Heart right ventricle (tissue), 16 donors: ENCODE measurements around the gene KHNYN. TPM values are rescaled to one million over a fixed set of nuclear protein-coding genes. Genes with fewer than 3 reads are reported as not detected.

Source experiments
- ATAC-seq, 8 donors: fragments of 200-7000 bp; cut with Tn5 transposase; one replicate each; pipeline ENCODE4 v1.9.1; 2020; ENCODE audit warnings: mild to moderate bottlenecking in 8 of 8, moderate library complexity in 8 of 8, moderate number of reproducible peaks in 1 of 8
- DNase-seq, 2 donors: peaks; one replicate each; pipeline ENCODE4 v3.0.0-alpha.2; 2020
- H3K27ac ChIP-seq, 10 donors: fragments of 200-600 bp; sonication (generic) in 2 of 10; one replicate each; pipeline versions ENCODE4 v1.5.0 to v1.8.0; 2020 to 2022; ENCODE audit warnings: mild to moderate bottlenecking in 3 of 10
- H3K27me3 ChIP-seq, 7 donors: fragments of 200-600 bp; one replicate each; pipeline ENCODE4 v1.8.0; 2021 to 2022; ENCODE audit warnings: mild to moderate bottlenecking in 2 of 7
- H3K36me3 ChIP-seq, 9 donors: fragments of 200-600 bp; sonication (generic) in 1 of 9; one replicate each; pipeline versions ENCODE4 v1.5.0 to v1.8.0; 2020 to 2022; ENCODE audit warnings: mild to moderate bottlenecking in 2 of 9
- H3K4me1 ChIP-seq, 9 donors: fragments of 200-600 bp; sonication (generic) in 1 of 9; one replicate each; pipeline versions ENCODE4 v1.5.0 to v1.8.0; 2020 to 2022; ENCODE audit warnings: mild to moderate bottlenecking in 4 of 9
- H3K4me3 ChIP-seq, 10 donors: fragments of 200-600 bp; sonication (generic) in 2 of 10; one replicate each; pipeline versions ENCODE4 v1.5.0 to v1.8.0; 2020 to 2022; ENCODE audit warnings: mild to moderate bottlenecking in 7 of 10, moderate library complexity in 2 of 10
- H3K9me3 ChIP-seq, 11 donors: fragments of 200-600 bp in 10 of 11; sonication (generic) in 2 of 11; one replicate each; pipeline versions ENCODE4 v1.5.0 to v1.8.0; 2013 to 2022; ENCODE audit warnings: mild to moderate bottlenecking in 2 of 11, control low read depth in 1 of 11, moderate library complexity in 1 of 11
- CTCF ChIP-seq, 9 donors: fragments of 200-600 bp; sonication (generic) in 2 of 9; IDR thresholded peaks; one replicate each; pipeline versions ENCODE4 v1.5.0 to v1.8.0; 2021 to 2022; ENCODE audit warnings: antibody characterized with exemption in 9 of 9, mild to moderate bottlenecking in 5 of 9, moderate library complexity in 1 of 9
- WGBS, 2 donors: extraction: QIAGEN DNeasy Blood & Tissue Kit; methylation state at CpG; one replicate each; pipeline ENCODE4 v1.1.7; 2013; ENCODE audit warnings: inconsistent platforms in 1 of 2; 5-methylcytosine and 5-hydroxymethylcytosine counted together
- intact Hi-C, 10 donors: fragments of 100-400 bp; cut with DNase I; formaldehyde crosslinking; loops; one replicate each; pipeline versions ENCODE4 v1.11.1 to v1.14.2; 2022
- polyA plus RNA-seq, 2 donors: library from polyadenylated mRNA; stranded (reverse); fragments of 200-250 nt; gene quantifications; one replicate each; pipeline ENCODE4 v1.2.3, GENCODE V29; 2013
- total RNA-seq, 10 donors: library from RNA; stranded (reverse); fragmentation: NEBNext Ultra II Directional in 3 of 10; extraction: Animal tissue kit (Norgen Biotek cat#: 25700) in 3 of 10; gene quantifications; one replicate each; pipeline versions ENCODE4 v1.2.1 to v1.2.4, GENCODE V29; 2021 to 2023
- donor health status: Arrhythmogenic right ventricular cardiomyopathy.
- donor health status: ischemic (EF 13 %, LVEDD 7.1; RV severe dilation, severe dysfunction).
- donor health status: healthy with polysubstance abuse.
- donor health status: DM: no; HTN: yes; CAD: no.
- donor health status: DM: no; HTN: no; CAD: no.
- donor health status: ischemic (EF 25% LVEDD 6.9; RV normal size, moderate dysfunction).
- donor health status: ischemic (EF 25% LVEDD 5.7; RV mildly dilated, moderate dysfunction).
- donor health status: healthy.
- donor health status: DM: yes; HTN: yes; CAD: no.
- donor health status: Ischemic cardiomyopathy.
- donor health status: ischemic (EF 35%, LVEDD 5.7; RV mildly dilated, moderate dysfunction).
- donor health status: nonischemic (EF 11% LVEDD 7.7; RV severe dilation, severe dysfunction).
- donor health status: DM: yes; HTN: yes; CAD: no.
- donor health status: PGD.
- donor health status: ischemic (EF 29% LVEDD 5.4; RV normal size, mild dysfunction).
- donor health status: nonischemic (EF 23%, LVEDD 6.1; RV moderate dilation, normal function).

The KHNYN gene
- total and polyA plus RNA-seq, 12 donors = 14.0 to 30.1 (median 17.9) TPM

- intact Hi-C loops = loop anchor here in 7 of 10 donors (2.0 to 10.0 kb wide), 5 partner anchors 69 to 199 kb away; partner anchors contain the start of genes TINF2 (in 4 of the 7), GMPR2 (in 1 of the 7), NEDD8 (in 1 of the 7) and NFATC4 (in 1 of the 7)
- 82 to 83% methylated on average over 7 of the region's 7 CpGs for WGBS, 2 donors
- ATAC-seq (no peak), DNase-seq (no peak)
- no peak for TF ChIP-seq CTCF (IDR thresholded peaks at IDR 0.05)
- Histone ChIP-seq H3K27ac (no peak overlapping the region), H3K9me3 (no peaks in the 10 kb centered on the region), H3K27me3 (no peaks in the 10 kb centered on the region), H3K4me1 (peaks cover 15 to 75% (median 64%) of the 10 kb centered on the region in 9 donors), H3K36me3 (peaks cover 0 to 80% (median 54%) of the 10 kb centered on the region in 9 donors), H3K4me3 (no peak overlapping the region)
Observed at GRCh38 chr14:24434036-24434435, 4.3 kb downstream of the KHNYN start.

- Histone ChIP-seq H3K27ac (peak overlapping the region in 3 of 10 donors; percentile 12 to 82 (median 32)), H3K9me3 (no peaks in the 10 kb centered on the region), H3K4me3 (no peak overlapping the region), H3K4me1 (peaks cover 15 to 75% (median 65%) of the 10 kb centered on the region in 9 donors), H3K27me3 (no peaks in the 10 kb centered on the region), H3K36me3 (peaks cover 0 to 87% (median 60%) of the 10 kb centered on the region in 9 donors)
- no peak for DNase-seq
- intact Hi-C loops = loop anchor here in 8 of 10 donors (2.0 to 10.0 kb wide), 7 partner anchors 70 to 207 kb away; partner anchors contain the start of genes TINF2 (in 4 of the 8), GMPR2 (in 1 of the 8), NEDD8 (in 1 of the 8) and NFATC4 (in 1 of the 8)
- TF ChIP-seq CTCF (IDR thresholded peaks at IDR 0.05) = no peak
- 80 to 84% methylated on average over 3 of the region's 3 CpGs for whole genome bisulfite sequencing, 2 donors
- no peak for ATAC-seq
Observed at GRCh38 chr14:24434676-24435075, 4.9 kb downstream of the KHNYN start.

GRCh38 chr14:24435192-24435810 lies 5.5 kb downstream of the KHNYN start:
- no peaks in the 10 kb centered on the region for H3K9me3 ChIP-seq
- no peak overlapping the region for H3K4me3 ChIP-seq
- H3K27ac ChIP-seq = peak overlapping the region in 3 of 10 donors; percentile 74 to 82 (median 76)
- H3K4me1 ChIP-seq = peaks cover 19 to 81% (median 71%) of the 10 kb centered on the region in 9 donors
- H3K27me3 ChIP-seq = no peaks in the 10 kb centered on the region
- ATAC-seq (no peak), DNase-seq (no peak)
- peaks cover 0 to 93% (median 66%) of the 10 kb centered on the region in 9 donors for H3K36me3 ChIP-seq
- TF ChIP-seq CTCF (IDR thresholded peaks at IDR 0.05) = no peak
- WGBS, 2 donors = 85 to 86% methylated on average over 2 of the region's 2 CpGs
- intact Hi-C loops = loop anchor here in 8 of 10 donors (2.0 to 10.0 kb wide), 6 partner anchors 70 to 208 kb away; partner anchors contain the start of genes TINF2 (in 4 of the 8), GMPR2 (in 1 of the 8), NEDD8 (in 1 of the 8) and NFATC4 (in 1 of the 8)

- Histone ChIP-seq H3K4me1 (peaks cover 19 to 82% (median 72%) of the 10 kb centered on the region in 9 donors), H3K4me3 (no peak overlapping the region), H3K27ac (peak overlapping the region in 9 of 10 donors; percentile 48 to 82 (median 74)), H3K27me3 (no peaks in the 10 kb centered on the region), H3K36me3 (peaks cover 0 to 99% (median 70%) of the 10 kb centered on the region in 9 donors), H3K9me3 (no peaks in the 10 kb centered on the region)
- DNase-seq (no peak), ATAC-seq (no peak)
- WGBS, 2 donors = 54 to 65% methylated on average over 6 of the region's 6 CpGs
- TF ChIP-seq CTCF (IDR thresholded peaks at IDR 0.05) = no peak
- intact Hi-C loops = loop anchor here in 8 of 10 donors (2.0 to 10.0 kb wide), 8 partner anchors 71 to 209 kb away; partner anchors contain the start of genes TINF2 (in 4 of the 8), ADCY4 (in 1 of the 8), GMPR2 (in 1 of the 8) and NEDD8 (in 1 of the 8)
Observed at GRCh38 chr14:24435998-24436354, 6.2 kb downstream of the KHNYN start.
